GM23338 (cell line): ENCODE measurements around the gene SNAPC1.

Experiments used
- CREB1 ChIP-seq: fragments of 250-450 bp; sonication (Bioruptor Pico); IDR thresholded peaks from 2 replicates; pipeline ENCODE4 v1.5.0; 2020; ENCODE audit warnings: low read depth, mild to moderate bottlenecking, moderate library complexity
- CTCF ChIP-seq, 2 experiments: fragments of 200-600 bp in 1 of 2; sonication (generic) in 1 of 2; conservative IDR thresholded peaks; 2 replicates each; pipeline versions ENCODE4 v1.5.1 to v1.6.1; 2016 to 2017; ENCODE audit warnings: antibody characterized with exemption in 2 of 2, low read depth in 2 of 2, mild to moderate bottlenecking in 2 of 2, moderate library complexity in 1 of 2
- EZH2 ChIP-seq: fragments of 200-600 bp; sonication (generic); IDR thresholded peaks from one replicate; pipeline ENCODE4 v1.8.0; 2017; ENCODE audit warnings: antibody characterized with exemption, mild to moderate bottlenecking, low read depth; ENCODE audit not compliant: unreplicated experiment
- JUNB ChIP-seq: IDR thresholded peaks from one replicate; pipeline ENCODE4 v1.6.1; 2016; ENCODE audit warnings: antibody characterized with exemption; ENCODE audit not compliant: unreplicated experiment
- POLR2AphosphoS5 ChIP-seq: IDR thresholded peaks from 2 replicates; pipeline ENCODE4 v1.6.1; 2016; ENCODE audit warnings: antibody characterized with exemption, low read depth
- REST ChIP-seq: IDR thresholded peaks from one replicate; pipeline ENCODE4 v1.6.1; 2018; ENCODE audit warnings: antibody characterized with exemption; ENCODE audit not compliant: unreplicated experiment

- TF ChIP-seq CTCF (conservative IDR thresholded peaks at IDR 0.05; ENCODE audit: low read depth in 2 of 2) = no peak
- no peak for TF ChIP-seq EZH2
- TF ChIP-seq JUNB = no peak
- TF ChIP-seq CREB1 (CRISPR knock-in tag) = no peak
- TF ChIP-seq POLR2AphosphoS5 = no peak
- no peak for TF ChIP-seq REST
Measured at GRCh38 chr14:61764342-61765122, 2.3 kb downstream of the SNAPC1 start.
